Measurements from ENCODE around the gene GMDS.

GMDS gene

GRCh38 chr6:1576166-1576565 is 669.2 kb downstream of the GMDS start:
- no peaks in the 10 kb centered on the region for H3K9me3 ChIP-seq (ENCODE audit: insufficient read depth, low read depth, low read length)
- peaks cover 15% of the 10 kb centered on the region; the same call in 1 of the 2 replicates for H3K4me1 ChIP-seq (ENCODE audit: insufficient read depth, low read length)
- H3K36me3 ChIP-seq (ENCODE audit: insufficient read depth, low read depth, low read length), result no peaks in the 10 kb centered on the region
- H3K9ac ChIP-seq (ENCODE audit: low read depth, low read length), result no peak overlapping the region
- no peak overlapping the region for H3K27ac ChIP-seq (ENCODE audit: low read length)
- no peaks in the 10 kb centered on the region for H3K27me3 ChIP-seq (ENCODE audit: insufficient read depth, low read length)
- no peak overlapping the region for H3K4me3 ChIP-seq (ENCODE audit: low read length)

- Histone ChIP-seq H3K9me3 (ENCODE audit: insufficient read depth, low read depth, low read length) (no peaks in the 10 kb centered on the region), H3K27ac (ENCODE audit: low read length) (no peak overlapping the region), H3K4me1 (ENCODE audit: insufficient read depth, low read length) (peaks cover 15% of the 10 kb centered on the region; the same call in 1 of the 2 replicates), H3K27me3 (ENCODE audit: insufficient read depth, low read length) (no peaks in the 10 kb centered on the region), H3K4me3 (ENCODE audit: low read length) (no peak overlapping the region), H3K9ac (ENCODE audit: low read depth, low read length) (no peak overlapping the region), H3K36me3 (ENCODE audit: insufficient read depth, low read depth, low read length) (no peaks in the 10 kb centered on the region)
Observed at GRCh38 chr6:1575210-1576041, 670.0 kb downstream of the GMDS start.

- no peak overlapping the region for H3K27ac ChIP-seq (ENCODE audit: low read length)
- no peaks in the 10 kb centered on the region for H3K36me3 ChIP-seq (ENCODE audit: insufficient read depth, low read depth, low read length)
- H3K9ac ChIP-seq (ENCODE audit: low read depth, low read length), result no peak overlapping the region
- H3K9me3 ChIP-seq (ENCODE audit: insufficient read depth, low read depth, low read length), result no peaks in the 10 kb centered on the region
- no peaks in the 10 kb centered on the region for H3K27me3 ChIP-seq (ENCODE audit: insufficient read depth, low read length)
- H3K4me3 ChIP-seq (ENCODE audit: low read length), result no peak overlapping the region
- peaks cover 15% of the 10 kb centered on the region; the same call in 1 of the 2 replicates for H3K4me1 ChIP-seq (ENCODE audit: insufficient read depth, low read length)
Observed at GRCh38 chr6:1574890-1575209, 670.6 kb downstream of the GMDS start.

- Histone ChIP-seq H3K27me3 (ENCODE audit: insufficient read depth, low read length) (no peaks in the 10 kb centered on the region), H3K4me1 (ENCODE audit: insufficient read depth, low read length) (peaks cover 15% of the 10 kb centered on the region; the same call in 1 of the 2 replicates), H3K9me3 (ENCODE audit: insufficient read depth, low read depth, low read length) (no peaks in the 10 kb centered on the region), H3K4me3 (ENCODE audit: low read length) (no peak overlapping the region), H3K36me3 (ENCODE audit: insufficient read depth, low read depth, low read length) (no peaks in the 10 kb centered on the region), H3K27ac (ENCODE audit: low read length) (no peak overlapping the region), H3K9ac (ENCODE audit: low read depth, low read length) (no peak overlapping the region)
Observed at GRCh38 chr6:1574083-1574761, 671.2 kb downstream of the GMDS start.

Measured in iPS-20b (cell line).